HUES6 (cell line): ENCODE results near the gene RB1.

Experiments
- H3K27ac ChIP-seq: 2 replicates; pipeline ENCODE4 v1.7.0; 2013; ENCODE audit warnings: low read depth, mild to moderate bottlenecking, low read length, inconsistent platforms
- H3K27me3 ChIP-seq: 2 replicates; pipeline ENCODE4 v1.6.1; 2013; ENCODE audit warnings: low read length; ENCODE audit not compliant: control insufficient read depth, insufficient read depth
- H3K36me3 ChIP-seq: 2 replicates; pipeline ENCODE4 v1.6.1; 2013; ENCODE audit warnings: low read length; ENCODE audit not compliant: control insufficient read depth, insufficient read depth
- H3K4me1 ChIP-seq: 2 replicates; pipeline ENCODE4 v1.6.1; 2013; ENCODE audit warnings: low read length; ENCODE audit not compliant: control insufficient read depth, insufficient read depth
- H3K4me3 ChIP-seq: 2 replicates; pipeline ENCODE4 v1.5.1; 2013; ENCODE audit warnings: low read depth, low read length
- H3K9ac ChIP-seq: one replicate; pipeline ENCODE4 v1.6.1; 2013; ENCODE audit warnings: mild to moderate bottlenecking, low read length
- H3K9me3 ChIP-seq: 2 replicates; pipeline ENCODE4 v1.6.1; 2013; ENCODE audit warnings: low read depth, low read length; ENCODE audit not compliant: control insufficient read depth, insufficient read depth

The RB1 gene

GRCh38 chr13:48393030-48393697 lies 89.6 kb downstream of the RB1 start:
- Histone ChIP-seq H3K4me3 (no peak overlapping the region), H3K4me1 (no peaks in the 10 kb centered on the region), H3K9me3 (peaks cover 6% of the 10 kb centered on the region), H3K27ac (no peak overlapping the region), H3K36me3 (no peaks in the 10 kb centered on the region), H3K9ac (no peak overlapping the region), H3K27me3 (no peaks in the 10 kb centered on the region)

GRCh38 chr13:48393698-48394085 lies 90.1 kb downstream of the RB1 start:
- Histone ChIP-seq H3K4me3 (no peak overlapping the region), H3K4me1 (no peaks in the 10 kb centered on the region), H3K27ac (no peak overlapping the region), H3K9ac (no peak overlapping the region), H3K27me3 (no peaks in the 10 kb centered on the region), H3K36me3 (no peaks in the 10 kb centered on the region), H3K9me3 (peaks cover 6% of the 10 kb centered on the region)

- Histone ChIP-seq H3K27ac (no peak overlapping the region), H3K4me3 (no peak overlapping the region), H3K27me3 (no peaks in the 10 kb centered on the region), H3K9ac (no peak overlapping the region), H3K4me1 (no peaks in the 10 kb centered on the region), H3K9me3 (peaks cover 6% of the 10 kb centered on the region), H3K36me3 (no peaks in the 10 kb centered on the region)
Measured at GRCh38 chr13:48397744-48398143, 94.2 kb downstream of the RB1 start.

GRCh38 chr13:48398450-48399095 lies 95.0 kb downstream of the RB1 start:
- no peak overlapping the region for H3K27ac ChIP-seq
- no peaks in the 10 kb centered on the region for H3K4me1 ChIP-seq
- no peak overlapping the region for H3K4me3 ChIP-seq
- H3K27me3 ChIP-seq, result no peaks in the 10 kb centered on the region
- peaks cover 6% of the 10 kb centered on the region for H3K9me3 ChIP-seq
- H3K36me3 ChIP-seq, result no peaks in the 10 kb centered on the region
- no peak overlapping the region for H3K9ac ChIP-seq

- H3K9me3 ChIP-seq, result no peaks in the 10 kb centered on the region
- no peak overlapping the region for H3K9ac ChIP-seq
- no peaks in the 10 kb centered on the region for H3K4me1 ChIP-seq
- no peaks in the 10 kb centered on the region for H3K36me3 ChIP-seq
- H3K4me3 ChIP-seq, result no peak overlapping the region
- no peaks in the 10 kb centered on the region for H3K27me3 ChIP-seq
- no peak overlapping the region for H3K27ac ChIP-seq
Measured at GRCh38 chr13:48400090-48400694, 96.6 kb downstream of the RB1 start.

- Histone ChIP-seq H3K36me3 (no peaks in the 10 kb centered on the region), H3K27me3 (no peaks in the 10 kb centered on the region), H3K4me3 (no peak overlapping the region), H3K4me1 (no peaks in the 10 kb centered on the region), H3K27ac (no peak overlapping the region), H3K9ac (no peak overlapping the region), H3K9me3 (no peaks in the 10 kb centered on the region)
Measured at GRCh38 chr13:48400850-48401291, 97.3 kb downstream of the RB1 start.

- H3K4me3 ChIP-seq, result no peak overlapping the region
- H3K36me3 ChIP-seq, result no peaks in the 10 kb centered on the region
- no peak overlapping the region for H3K9ac ChIP-seq
Measured at GRCh38 chr13:48401480-48401879, 97.9 kb downstream of the RB1 start.

GRCh38 chr13:48402325-48402932 lies 98.9 kb downstream of the RB1 start:
- no peaks in the 10 kb centered on the region for H3K4me1 ChIP-seq
- no peak overlapping the region for H3K27ac ChIP-seq
- no peak overlapping the region for H3K4me3 ChIP-seq
- no peaks in the 10 kb centered on the region for H3K36me3 ChIP-seq
- no peaks in the 10 kb centered on the region for H3K27me3 ChIP-seq
- H3K9ac ChIP-seq, result no peak overlapping the region
- H3K9me3 ChIP-seq, result no peaks in the 10 kb centered on the region

More at GRCh38 chr13:48401480-48401879, 97.9 kb downstream of the RB1 start:
- no peak overlapping the region for H3K27ac ChIP-seq
- H3K27me3 ChIP-seq, result no peaks in the 10 kb centered on the region
- no peaks in the 10 kb centered on the region for H3K4me1 ChIP-seq
- H3K9me3 ChIP-seq, result no peaks in the 10 kb centered on the region

GRCh38 chr13:48403151-48403631 lies 99.6 kb downstream of the RB1 start:
- H3K4me3 ChIP-seq, result no peak overlapping the region
- H3K36me3 ChIP-seq, result no peaks in the 10 kb centered on the region
- H3K4me1 ChIP-seq, result no peaks in the 10 kb centered on the region
- no peaks in the 10 kb centered on the region for H3K9me3 ChIP-seq
- no peak overlapping the region for H3K27ac ChIP-seq
- no peak overlapping the region for H3K9ac ChIP-seq
- no peaks in the 10 kb centered on the region for H3K27me3 ChIP-seq

GRCh38 chr13:48403913-48404312 lies 100.4 kb downstream of the RB1 start:
- Histone ChIP-seq H3K9me3 (no peaks in the 10 kb centered on the region), H3K27ac (no peak overlapping the region), H3K36me3 (no peaks in the 10 kb centered on the region), H3K9ac (no peak overlapping the region), H3K4me1 (no peaks in the 10 kb centered on the region), H3K4me3 (no peak overlapping the region), H3K27me3 (no peaks in the 10 kb centered on the region)

- Histone ChIP-seq H3K4me1 (peaks cover under 1% of the 10 kb centered on the region; the same call in 1 of the 2 replicates), H3K9ac (no peak overlapping the region)
Measured at GRCh38 chr13:48404952-48405351, 101.4 kb downstream of the RB1 start.

More at GRCh38 chr13:48404952-48405351, 101.4 kb downstream of the RB1 start:
- Histone ChIP-seq H3K27me3 (no peaks in the 10 kb centered on the region), H3K27ac (no peak overlapping the region), H3K36me3 (no peaks in the 10 kb centered on the region), H3K4me3 (no peak overlapping the region), H3K9me3 (no peaks in the 10 kb centered on the region)
